Lower leg skin (tissue), 3 donors: Measurements from ENCODE around the gene CTIF.

Experiments
- POLR2A ChIP-seq, 2 donors: fragments of 450-650 bp; IDR thresholded peaks; one replicate each; pipeline ENCODE4 v1.6.1; 2016 to 2017; ENCODE audit warnings: antibody characterized with exemption in 2 of 2, mild to moderate bottlenecking in 1 of 2, moderate library complexity in 1 of 2
- TF ChIP-seq, protein P1 (sequence below), 3 donors: fragments of 450-650 bp; IDR thresholded peaks; one replicate each; pipeline ENCODE4 v1.5.1; 2016; ENCODE audit warnings: antibody characterized with exemption in 3 of 3, mild to moderate bottlenecking in 3 of 3, moderate library complexity in 2 of 3

DNA sequence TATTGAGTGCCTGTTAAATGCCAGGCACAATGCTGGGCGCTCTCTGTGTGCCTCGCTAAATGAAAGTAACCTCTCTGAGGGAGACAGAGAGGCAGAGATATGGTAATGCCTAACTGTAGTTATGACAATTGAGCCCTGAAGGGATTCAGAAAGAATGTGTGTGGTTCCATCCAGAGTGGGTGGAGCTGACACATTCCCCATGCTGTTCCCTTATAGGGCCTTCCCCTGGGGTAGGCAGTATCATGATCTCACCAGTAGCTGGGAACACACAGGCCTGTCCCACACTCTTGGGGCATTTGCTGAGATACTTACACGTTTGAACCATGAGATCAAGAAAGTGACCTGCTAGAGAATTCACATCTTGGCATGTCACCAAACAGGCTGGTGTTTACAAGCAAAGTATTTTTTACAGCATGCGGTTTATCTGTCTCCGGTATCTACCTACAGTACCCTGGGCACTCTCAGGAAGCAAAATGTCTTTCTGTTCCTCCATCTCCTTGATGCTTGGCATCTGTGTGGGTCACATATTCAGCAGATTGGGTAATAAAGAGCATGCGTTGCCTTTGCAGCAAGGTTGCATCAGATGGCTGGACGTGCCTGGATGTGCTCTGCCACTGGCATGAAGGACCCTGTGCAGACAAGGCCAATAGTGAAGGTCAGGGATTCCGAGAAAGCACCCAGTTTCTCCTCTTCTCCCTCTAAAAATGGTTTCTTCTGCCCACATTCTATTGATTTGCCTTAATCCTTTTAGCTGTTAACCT lies 9.4 kb downstream of the CTIF start:
- TF ChIP-seq, protein P1, sequence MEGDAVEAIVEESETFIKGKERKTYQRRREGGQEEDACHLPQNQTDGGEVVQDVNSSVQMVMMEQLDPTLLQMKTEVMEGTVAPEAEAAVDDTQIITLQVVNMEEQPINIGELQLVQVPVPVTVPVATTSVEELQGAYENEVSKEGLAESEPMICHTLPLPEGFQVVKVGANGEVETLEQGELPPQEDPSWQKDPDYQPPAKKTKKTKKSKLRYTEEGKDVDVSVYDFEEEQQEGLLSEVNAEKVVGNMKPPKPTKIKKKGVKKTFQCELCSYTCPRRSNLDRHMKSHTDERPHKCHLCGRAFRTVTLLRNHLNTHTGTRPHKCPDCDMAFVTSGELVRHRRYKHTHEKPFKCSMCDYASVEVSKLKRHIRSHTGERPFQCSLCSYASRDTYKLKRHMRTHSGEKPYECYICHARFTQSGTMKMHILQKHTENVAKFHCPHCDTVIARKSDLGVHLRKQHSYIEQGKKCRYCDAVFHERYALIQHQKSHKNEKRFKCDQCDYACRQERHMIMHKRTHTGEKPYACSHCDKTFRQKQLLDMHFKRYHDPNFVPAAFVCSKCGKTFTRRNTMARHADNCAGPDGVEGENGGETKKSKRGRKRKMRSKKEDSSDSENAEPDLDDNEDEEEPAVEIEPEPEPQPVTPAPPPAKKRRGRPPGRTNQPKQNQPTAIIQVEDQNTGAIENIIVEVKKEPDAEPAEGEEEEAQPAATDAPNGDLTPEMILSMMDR (IDR thresholded peaks at IDR 0.05) = no peak
- TF ChIP-seq POLR2A (IDR thresholded peaks at IDR 0.05) = no peak
